ENCODE results near the gene AHNAK. TPM values are rescaled to one million over a fixed set of nuclear protein-coding genes. Genes with fewer than 3 reads are reported as not detected.
"Not testable (repeated sequence)": the region's sequence is repeated elsewhere in the genome, so short reads cannot be mapped to it uniquely, and the experiment has no call there.

AHNAK gene
- polyA plus RNA-seq, 10 donors = 269 to 408 (median 312) TPM

- no peak for DNase-seq
Measured at GRCh38 chr11:62500650-62501030, 46.0 kb downstream of the AHNAK start.

DNA sequence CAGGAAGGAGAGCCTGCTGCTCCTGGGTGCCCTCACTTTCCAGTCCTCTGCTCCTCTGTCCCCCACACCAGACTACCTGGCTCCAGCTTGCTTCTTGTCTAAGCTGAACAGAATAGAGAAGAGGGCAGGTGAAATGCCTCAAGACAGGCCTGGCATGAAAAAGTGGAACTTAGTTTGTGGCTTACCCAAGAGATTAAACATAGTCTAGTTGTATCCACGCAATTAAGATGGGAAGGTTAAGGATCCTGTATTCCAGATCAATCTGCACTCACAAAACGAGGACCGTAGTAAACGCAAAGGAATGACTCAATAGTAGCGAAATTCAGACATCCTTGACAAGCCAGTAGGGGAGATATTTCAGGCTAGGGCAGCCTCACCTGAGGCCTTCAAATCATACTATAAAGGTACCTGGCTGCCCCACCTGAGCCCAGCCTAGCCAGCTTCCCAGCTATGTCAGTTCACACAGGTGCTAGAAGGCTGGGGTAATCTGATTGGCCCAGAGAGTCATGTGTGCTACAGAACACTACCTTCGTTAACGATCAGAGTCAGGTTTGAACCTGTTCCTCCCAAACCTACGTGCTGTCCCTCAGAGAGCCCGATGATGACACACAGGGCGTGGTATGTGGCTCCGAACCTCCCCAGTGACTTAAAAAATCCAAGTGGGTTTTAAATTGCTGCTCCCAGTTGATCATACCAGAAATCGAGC is 46.5 kb downstream of the AHNAK start:
- DNase-seq = no peak

DNA sequence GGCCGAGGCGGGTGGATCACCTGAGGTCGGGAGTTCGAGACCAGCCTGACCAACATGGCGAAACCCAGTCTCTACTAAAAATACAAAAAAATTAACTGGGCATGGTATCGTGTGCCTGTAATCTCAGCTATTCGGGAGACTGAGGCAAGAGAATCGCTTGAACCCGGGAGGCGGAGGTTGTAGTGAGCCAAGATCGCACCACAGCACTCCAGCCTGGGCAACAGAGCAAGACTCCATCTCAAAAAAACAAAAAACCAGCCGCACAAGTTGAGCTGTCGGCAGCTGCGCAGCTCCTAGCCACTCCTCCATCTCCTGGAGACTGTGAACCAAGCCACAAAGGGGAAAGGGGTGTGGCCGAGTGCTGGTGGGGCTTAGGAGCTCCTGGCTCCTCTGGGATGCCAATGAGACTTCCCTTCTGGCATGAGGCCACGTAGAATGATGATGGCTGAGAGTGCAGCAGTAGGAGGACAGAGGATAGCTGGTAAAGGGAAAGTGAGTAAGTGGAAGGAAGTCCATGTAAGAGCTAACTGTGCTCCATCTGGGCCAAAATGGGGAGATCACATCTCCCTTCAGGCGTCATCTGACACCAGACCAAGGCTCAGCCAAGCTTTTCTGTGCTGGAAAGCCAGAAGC is 47.2 kb downstream of the AHNAK start:
- DNase-seq = not testable (repeated sequence)

DNA sequence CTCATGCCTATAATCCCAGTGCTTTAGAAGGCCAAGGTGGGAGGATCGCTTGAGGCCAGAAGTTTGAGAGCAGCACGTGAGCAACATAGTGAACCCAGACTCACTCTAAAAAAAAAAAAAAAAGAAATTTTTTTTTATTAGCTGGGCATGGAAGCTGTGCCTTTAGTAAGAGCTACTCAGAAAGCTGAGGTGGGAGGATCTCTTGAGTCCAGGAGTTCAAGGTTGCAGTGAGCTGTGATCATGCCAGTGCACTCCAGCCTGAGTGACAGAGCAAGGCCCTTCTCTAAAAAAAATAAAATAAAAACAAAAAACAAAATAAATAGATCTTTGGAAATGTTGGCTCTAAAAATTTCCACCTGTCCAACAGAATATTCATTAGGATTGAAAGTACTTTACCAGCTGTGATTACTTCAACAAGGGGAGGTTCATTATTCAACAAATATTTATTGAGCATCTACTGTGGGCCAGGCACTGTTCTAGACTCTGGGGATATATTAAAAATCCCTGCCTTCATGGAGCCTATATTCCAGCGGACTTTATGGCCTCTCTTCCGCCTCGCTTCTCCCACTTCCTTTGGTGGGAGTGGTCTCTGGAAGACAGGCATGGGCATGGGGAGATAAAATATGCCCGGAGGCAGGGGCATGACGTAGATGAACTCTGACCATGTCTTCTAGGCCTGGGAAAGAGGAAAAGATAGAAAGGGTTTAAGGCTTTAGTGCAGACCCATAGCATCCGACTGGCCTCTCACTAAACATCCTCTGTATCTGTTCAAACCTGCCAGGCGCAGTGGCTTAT is 47.9 kb downstream of the AHNAK start:
- no peak for DNase-seq

- no peak for DNase-seq
Measured at GRCh38 chr11:62498031-62498430, 48.6 kb downstream of the AHNAK start.

DNA sequence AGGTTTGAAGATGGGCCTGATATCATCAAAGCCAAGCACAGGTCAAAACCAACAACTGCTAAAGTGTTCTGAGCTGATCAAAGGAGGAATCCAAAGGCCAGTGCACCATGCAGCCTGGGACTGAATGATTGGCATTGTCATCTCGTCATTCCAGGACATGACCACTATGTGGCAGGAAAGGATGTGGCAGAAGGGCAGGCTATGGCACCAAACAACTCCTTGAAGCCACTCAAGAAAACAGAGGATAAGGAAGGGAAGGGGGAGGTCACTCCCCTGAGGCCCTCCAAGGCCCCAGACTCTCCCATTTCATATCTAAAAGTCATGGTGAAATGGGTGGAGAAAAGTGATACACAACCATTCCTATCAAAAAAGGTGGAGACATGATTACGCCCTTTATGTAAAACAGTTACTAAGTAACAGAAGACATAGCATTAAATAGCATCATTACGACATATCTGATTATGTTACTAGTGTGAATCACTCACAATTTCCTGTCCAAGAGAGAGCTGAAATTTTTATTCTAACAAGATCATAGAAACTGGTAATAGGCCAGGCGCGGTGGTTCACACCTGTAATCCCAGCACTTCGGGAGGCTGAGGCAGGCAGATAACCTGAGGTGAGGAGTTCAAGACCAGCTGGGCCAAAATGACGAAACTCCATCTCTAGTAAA is 49.3 kb downstream of the AHNAK start:
- DNase-seq = no peak

GRCh38 chr11:62496676-62497075 is 49.9 kb downstream of the AHNAK start:
- no peak for DNase-seq

DNA sequence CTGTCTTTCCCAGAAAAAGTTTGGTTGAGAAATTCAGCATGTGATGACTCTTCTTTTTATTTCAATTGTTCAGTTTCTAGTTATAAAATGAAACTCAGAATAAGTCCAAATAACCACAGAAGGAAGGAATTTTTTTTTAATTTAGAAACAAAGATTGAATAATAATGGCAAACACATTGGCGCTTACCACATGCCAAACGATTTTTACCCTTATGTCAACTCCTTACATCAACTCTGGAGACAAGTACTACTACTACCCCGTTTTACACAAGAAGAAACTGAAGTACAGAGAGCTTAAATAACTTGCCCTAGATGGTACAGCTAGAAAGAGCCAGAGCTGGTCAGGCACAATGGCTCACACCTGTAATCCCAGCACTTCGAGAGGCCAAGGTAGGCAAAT is 52.4 kb downstream of the AHNAK start:
- DNase-seq = no peak

DNA sequence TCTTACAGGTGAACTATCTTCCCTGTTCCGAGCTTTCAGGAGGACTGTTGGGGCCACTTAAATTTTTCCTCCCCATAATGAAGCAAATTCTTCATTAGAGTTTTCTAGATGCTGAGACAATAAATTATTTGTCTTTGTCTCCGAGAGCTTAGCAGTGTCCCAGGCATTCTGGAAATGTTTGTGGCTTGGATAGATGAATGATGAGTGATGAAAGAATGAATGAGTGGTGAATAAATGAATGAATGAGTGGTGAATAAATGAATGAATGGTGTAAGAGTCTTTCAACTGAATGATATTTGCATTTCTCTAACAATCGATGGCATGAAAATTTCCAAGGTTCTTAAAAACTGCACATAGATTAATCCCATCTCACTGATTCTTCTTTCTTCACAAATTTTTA is 52.8 kb downstream of the AHNAK start:
- no peak for DNase-seq

GRCh38 chr11:62492586-62492985 is 54.0 kb downstream of the AHNAK start:
- DNase-seq = no peak

- no peak for DNase-seq
Measured at GRCh38 chr11:62491571-62492329, 54.9 kb downstream of the AHNAK start.

DNA sequence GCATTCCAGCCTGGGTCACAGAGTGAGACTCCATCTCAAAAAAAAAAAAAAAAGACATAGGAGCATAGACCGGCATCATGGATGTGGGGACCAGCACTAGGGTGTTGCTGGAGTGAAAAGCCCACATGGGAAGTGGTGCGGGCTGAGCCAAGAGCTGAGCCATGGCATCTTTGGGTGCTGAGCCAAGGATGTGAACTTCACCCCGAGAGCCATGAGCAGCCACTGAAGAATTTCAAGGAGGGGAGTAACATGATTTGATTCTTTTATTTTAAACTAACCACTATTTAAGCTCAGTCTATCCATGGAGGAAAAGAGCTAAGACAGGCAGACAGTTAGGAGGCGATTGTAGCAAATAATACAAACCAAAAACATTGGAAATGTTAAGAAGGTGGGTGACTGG is 57.4 kb downstream of the AHNAK start:
- no peak for DNase-seq

DNA sequence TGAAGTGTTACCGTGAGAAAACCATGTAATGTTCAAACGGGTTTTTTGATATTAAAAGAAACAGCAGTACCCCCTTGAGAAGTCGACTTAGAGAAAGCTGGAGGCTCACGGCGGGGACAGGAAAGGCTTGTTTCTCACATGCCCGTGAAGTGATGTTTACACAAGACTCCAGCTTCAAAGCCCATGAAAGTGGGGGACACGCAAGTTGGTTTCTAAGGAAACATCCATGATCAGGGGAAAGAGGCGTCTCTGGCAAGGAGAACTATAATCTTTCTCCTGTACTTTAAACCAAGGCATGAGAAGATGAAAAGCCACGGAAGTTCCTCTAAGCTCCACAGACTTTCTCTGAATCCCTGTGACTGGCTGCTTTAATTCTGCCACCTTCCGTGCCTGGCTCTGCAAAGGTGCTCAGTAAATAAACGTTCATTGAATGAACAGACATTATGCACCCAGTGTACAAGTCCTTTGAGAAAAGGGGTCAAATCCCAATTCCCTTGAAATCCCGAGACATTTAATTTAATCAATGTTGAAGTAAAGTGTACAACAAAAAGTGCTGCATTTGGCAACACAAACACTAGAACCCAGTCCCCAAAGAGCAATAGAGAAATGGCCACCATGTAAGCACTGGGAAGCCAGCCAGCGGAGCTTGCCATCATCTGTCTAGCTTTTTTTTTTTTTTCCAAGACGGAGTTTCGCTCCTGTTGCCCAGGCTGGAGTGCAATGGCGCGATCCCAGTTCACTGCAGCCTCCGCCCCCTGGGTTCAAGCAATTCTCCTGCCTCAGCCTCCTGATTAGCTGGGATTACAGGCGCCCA is 58.7 kb downstream of the AHNAK start:
- DNase-seq = no peak

- DNase-seq = no peak
Measured at GRCh38 chr11:62487136-62487535, 59.5 kb downstream of the AHNAK start.

- no peak for DNase-seq
Measured at GRCh38 chr11:62484352-62484751, 62.3 kb downstream of the AHNAK start.

GRCh38 chr11:62482753-62483152 is 63.9 kb downstream of the AHNAK start:
- DNase-seq = no peak

GRCh38 chr11:62479631-62480201 is 66.9 kb downstream of the AHNAK start:
- peak in 1 of 3 donors; percentile 50 for DNase-seq

DNA sequence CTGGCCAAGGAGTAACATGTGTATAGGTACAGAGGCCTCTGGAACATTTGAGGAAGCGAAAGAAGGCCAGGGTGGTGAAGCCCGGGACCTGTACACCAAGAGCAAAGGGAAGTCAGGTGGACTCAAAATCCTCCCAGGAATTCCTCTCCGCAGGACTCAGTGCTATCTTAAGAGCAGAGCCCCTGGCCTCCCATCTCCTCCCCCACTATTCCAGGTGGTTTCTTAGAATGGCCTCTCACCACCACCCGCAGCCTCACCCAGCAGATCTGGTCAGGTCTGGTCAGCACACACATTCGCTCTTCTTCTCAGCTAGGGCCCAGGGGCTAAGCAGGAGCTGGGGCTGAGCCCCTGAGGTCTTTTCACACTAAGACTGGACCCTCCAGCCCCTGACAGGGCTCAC is 68.7 kb downstream of the AHNAK start:
- DNase-seq = no peak

- peak in 1 of 3 donors; percentile 23 for DNase-seq
Measured at GRCh38 chr11:62472063-62472884, 74.3 kb downstream of the AHNAK start.
